Activated naive CD4-positive, alpha-beta T cell treated with anti-CD3 and anti-CD28 coated beads, Interleukin-2, amount 50 U/mL, for 16 hours (primary cell): ENCODE data around the gene DDX3X.
"Not testable (repeated sequence)": the region's sequence is repeated elsewhere in the genome, so short reads cannot be mapped to it uniquely, and the experiment has no call there.

Source experiments
- DNase-seq: peaks from one replicate; pipeline ENCODE4 v3.0.0-alpha.2; 2020

The DDX3X gene

DNA sequence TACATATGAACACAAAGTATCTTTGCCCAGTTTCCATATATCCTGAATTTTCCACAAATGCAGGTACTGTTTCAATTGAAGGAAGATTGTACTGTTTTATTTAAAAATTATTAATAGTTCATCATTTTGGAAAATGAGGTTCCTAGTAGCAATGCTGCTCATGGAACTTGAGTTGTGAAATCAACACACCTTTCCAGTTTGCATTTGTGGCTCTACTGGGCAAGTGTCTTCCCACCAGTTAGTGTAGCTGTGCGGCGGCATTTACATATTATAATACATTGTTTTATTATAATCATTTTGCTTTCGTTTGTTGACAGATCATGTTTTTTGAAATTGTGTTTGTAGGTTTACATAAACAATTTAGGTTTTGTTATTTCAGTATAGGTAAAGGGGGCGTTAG, 2.0 kb upstream of the DDX3X start:
- DNase-seq = no peak

DNA sequence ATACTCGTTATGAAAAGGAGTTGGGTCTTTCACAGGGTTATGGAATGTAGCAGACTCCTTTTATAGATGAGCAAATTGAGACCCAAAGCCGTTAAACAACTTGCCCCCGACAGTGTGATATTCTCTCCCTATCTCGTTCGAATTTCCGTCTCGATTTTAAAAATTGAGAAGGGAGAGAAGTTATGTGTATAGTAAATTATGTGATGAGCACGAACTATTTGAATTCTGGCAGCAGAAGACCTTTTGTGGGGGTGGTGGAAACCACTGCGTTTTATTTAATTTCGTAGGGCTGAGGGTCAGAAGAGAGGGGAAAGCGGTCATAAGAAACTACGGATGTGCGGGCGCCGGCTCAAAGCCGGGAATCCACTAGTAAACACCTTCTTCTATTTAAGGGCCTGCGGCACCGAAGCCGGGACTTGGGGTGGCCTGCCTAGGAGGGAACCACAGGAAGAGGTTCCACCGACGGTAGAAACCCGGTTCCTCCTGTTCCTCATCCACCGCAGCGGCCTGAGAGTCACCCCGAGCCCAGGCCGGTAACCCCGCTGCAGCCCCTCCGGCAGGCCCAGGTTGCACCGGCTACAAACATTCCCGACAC, 1.5 kb upstream of the DDX3X start:
- no peak for DNase-seq

DNA sequence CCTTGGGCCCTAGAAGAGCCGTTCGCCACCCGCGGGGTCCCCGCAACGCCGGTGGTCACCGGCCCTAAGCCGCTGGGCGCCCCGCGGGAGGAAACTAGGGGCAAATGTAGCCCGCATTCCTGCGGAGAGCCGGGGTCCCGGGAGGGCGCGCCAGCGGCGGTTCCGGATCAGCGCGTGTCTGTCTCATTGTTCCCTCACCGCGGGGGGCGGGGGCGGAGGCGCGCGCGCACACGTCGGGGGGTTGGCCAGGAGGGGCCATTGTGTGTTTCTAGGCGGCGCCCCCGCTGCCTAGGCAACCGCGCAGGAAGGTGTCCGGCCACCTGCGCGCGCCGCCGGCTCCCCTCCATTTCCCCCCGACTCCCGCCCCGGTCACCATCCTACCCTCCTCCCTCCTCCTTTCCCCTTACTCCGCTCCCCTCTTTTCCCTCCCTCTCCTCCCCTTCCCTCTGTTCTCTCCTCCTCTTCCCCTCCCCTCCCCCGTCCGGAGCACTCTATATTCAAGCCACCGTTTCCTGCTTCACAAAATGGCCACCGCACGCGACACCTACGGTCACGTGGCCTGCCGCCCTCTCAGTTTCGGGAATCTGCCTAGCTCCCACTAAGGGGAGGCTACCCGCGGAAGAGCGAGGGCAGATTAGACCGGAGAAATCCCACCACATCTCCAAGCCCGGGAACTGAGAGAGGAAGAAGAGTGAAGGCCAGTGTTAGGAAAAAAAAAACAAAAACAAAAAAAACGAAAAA, 789 bp upstream of the DDX3X start:
- peak; percentile 88 for DNase-seq

DNA sequence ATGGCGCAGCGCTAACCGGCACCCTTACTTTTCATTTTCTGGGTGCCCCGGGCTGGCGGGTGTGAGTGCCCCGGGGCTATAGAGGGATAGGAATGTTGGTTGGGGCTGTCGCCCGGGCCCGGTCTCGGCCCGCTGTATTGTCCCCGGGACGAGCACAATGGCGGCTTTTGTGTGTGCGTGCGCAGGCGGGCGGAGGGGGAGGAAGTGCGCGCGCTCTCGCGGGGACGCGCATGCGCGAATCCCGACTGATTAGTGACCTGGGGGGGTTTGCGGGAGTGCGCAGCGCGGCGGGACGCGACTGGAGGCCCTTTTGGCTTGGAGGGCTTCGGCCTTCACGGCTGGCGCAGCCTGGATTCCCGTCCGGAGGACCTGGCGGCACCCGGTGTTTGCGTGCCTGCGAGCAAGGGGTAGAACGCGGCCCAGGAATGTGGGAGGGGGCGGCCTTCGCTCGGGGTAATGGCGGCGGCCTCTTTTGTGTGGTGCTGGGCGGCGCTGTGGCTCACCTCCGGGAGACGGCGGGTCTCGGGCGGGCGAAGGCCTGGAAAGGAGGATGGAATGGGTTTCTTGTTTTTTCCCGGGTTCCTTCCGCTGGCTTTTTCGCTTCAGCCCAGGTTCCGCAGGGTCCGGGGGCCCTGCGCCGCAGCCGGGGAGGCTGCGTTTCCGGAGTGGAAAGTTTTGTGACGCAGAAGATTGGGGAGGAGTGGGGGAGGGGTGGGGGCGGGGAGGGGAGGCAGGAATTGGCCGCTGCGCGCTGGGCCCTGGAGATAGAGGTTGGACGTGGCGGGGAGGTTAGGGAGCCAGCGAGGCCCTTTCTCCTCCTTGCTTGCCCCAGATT, 618 bp downstream of the DDX3X start:
- peak; percentile 77 for DNase-seq

DNA sequence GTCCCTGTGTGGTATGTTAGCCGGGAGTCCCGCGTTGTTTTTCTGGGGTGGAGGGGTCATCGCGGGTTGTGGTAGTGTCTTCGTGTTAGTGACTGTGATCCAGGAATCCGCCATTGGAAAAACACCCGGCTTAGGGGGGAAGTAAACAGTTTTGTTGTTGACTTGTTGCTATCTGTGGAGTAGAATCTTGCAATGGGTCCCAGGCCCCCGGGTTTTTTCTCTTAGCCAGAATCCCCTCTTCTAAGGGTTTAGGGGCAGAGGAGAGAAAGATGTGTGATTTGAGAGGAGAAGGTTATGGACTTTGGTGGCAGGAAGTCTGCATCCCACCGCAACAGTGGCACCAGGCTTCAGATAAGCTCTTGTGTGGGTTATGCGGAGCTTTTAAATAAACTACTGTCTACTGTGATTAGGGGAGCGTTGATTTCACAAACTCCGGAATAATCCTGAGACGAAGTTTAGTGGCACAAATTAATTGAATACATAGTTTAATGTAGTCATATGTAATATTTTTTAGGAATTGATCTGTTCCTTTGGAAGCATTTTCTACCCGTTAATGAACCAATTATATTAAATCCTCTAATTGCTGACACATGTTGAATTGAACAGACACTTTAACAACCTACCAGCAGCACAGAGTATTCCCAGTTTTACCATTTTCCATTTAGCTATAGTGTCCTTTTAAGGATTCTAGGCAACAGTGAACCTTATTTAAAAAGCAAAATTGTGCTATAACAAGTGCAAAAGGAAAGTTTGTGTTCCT, 1.4 kb downstream of the DDX3X start:
- no peak for DNase-seq

DNA sequence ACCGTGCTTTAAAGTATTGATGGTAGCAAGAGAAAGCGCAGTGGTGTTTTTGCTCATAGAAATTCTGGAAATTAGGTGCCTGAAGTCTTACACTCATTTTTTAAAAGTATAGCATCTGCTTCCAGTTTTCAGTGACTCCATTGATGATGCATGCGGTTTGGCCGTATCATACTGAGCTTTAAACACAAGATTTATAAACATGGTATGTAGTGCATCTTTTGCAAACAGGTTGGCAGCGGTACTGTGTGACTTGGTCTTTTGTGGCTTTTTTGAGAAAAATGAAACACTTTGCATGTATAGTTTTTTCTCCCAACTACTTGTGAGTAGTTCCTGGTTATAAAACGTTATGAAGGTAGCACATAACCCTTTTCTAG, 2.0 kb downstream of the DDX3X start:
- DNase-seq = no peak

DNA sequence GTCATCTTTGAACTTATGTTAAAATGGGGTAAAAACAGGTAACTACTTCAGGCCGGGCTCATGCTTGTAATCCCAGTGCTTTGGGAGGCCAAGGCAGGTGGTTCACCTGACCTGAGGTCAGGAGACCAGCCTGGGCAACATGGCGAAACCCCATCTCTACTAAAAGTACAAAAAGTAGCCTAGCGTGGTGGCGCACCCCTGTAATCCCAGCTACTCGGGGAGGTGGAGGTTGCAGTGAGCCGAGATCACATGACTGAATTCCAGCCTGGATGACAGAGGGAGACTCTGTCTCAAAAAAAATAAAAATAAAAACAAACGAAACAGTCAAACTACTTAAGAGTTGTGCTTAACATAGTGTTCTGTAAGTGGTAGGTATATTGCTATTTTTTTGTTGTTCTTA, 2.5 kb downstream of the DDX3X start:
- DNase-seq = no peak

DNA sequence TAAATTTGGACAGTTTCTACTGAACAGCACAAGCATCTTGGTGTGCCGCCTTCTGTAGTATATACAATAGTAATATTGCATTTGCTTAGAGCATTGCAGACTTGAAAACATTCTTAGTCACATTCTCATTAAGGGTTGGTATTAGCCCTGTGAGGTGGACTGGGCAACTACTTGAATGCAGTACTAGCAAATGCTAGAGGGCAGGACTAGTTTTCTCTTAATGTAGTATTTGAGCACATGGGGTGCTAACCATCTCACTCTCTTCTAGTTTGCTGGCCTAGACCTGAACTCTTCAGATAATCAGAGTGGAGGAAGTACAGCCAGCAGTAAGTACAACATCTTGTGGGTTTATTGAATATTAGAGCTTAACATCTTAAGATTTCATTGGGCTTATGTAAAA, 3.2 kb downstream of the DDX3X start:
- DNase-seq = no peak

DNA sequence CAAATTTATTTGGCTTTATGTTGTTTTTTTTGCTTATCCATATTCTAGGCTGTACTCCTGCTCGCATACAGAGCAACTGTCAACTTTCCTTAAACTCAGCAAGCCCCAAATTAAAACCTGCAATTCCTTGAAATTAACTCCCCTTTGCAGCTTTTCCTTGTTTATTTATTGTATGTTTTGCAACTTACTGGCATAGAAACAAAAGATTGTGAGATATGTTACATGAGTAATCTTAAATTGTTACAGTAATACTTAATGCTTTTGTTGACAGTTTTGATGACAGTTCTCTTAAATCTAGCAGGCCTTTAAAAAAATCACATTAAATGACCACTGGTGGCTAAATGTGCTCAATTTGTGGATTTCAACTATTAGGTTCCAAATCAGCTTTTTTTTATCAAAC, 4.5 kb downstream of the DDX3X start:
- no peak for DNase-seq

DNA sequence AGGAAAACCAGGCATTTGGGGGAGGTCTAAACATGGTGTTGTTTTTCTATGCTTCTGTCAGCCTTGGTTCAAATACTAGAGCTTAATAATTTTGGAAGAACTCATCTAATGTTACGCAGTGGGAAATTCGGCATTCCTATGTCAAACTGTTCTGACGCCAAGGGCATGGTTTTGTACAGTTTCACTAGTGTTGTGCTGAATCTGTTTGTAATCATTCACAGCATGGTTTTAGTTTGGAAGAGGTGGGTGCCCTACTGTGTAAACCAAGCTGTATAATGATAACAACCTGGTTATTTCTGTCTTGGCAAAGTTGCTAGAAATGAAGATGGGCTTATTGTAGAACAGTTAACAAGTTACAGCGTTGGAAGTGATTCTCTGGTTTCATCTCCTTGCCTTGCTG, 5.2 kb downstream of the DDX3X start:
- no peak for DNase-seq

DNA sequence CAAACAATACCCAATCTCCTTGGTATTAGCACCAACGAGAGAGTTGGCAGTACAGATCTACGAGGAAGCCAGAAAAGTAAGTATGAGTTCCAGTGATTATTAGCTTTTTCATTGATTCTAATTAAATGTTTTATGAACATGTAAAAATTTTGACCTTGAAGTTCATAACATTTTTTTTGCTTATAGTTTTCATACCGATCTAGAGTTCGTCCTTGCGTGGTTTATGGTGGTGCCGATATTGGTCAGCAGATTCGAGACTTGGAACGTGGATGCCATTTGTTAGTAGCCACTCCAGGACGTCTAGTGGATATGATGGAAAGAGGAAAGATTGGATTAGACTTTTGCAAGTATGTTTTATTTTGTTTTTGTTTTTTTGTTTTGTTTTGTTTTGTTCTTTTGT, 10.1 kb downstream of the DDX3X start:
- DNase-seq = no peak

DNA sequence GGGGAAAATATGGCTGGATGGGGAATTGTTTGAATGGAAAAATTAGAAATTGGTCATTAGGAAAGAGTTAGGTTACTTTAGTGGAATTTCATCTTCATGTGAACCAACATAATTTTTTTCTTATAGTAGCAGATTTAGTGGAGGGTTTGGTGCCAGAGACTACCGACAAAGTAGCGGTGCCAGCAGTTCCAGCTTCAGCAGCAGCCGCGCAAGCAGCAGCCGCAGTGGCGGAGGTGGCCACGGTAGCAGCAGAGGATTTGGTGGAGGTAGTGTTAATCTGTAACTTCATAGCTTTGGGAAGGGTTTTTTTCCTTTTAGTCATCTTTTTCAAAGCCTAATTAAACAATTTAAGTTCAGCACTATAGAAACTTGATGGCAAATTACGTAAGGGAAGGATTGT, 13.2 kb downstream of the DDX3X start:
- no peak for DNase-seq

DNA sequence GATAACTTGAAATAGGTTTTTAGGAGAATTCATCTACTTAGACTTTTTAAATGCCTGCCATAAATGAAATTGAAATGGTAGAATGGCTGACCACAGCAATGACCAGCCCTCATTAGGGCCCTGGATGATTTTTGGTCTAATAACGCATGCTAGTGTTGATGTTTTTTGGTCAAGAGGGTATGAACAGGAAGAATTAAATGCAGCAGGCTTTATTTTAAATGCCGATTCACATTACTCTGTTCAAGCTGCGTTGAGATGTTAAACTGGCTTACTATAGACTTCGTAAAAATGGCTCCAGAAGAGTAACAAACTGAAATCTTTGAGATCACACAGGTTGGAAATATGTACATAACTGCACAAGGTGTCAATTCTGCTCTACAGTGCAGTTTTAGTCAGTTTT, 14.6 kb downstream of the DDX3X start:
- DNase-seq = no peak

DNA sequence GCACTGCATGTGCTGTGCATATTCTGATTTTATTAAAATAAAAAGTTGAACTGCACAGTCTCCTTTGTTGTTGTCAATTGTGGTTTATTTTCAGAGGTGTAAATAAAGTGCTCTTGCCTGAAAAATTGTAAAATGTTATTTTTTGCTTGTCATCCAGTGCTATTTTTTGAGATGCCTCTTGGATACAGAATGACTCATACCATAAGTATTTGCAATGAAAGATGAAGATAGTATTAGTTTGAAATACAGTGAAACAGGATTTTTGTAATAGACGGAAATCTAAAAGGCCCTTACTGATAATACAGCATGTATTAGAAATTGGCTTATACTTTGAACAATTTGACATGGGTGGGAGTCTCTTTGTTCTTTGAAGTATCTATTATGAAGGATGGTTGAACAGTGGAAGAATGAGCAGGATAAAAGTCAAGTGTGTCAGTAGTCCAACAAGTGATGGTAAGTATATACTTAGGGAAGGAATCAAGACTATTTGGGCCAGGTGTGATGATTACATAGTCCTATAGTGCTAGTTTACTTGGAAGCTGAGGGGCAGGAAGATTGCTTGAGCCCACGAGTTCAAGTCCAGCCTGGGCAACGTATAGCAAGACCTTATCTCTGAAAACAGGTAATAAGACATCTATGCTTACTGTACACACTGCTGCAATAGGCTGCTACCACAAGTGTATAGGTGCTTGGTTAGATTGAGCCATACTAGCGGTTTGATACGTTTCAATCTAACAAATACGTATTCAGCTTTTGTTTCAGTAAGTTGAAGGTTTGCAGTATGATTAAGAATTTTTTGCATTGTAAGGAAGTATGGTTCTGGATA, 16.4 kb downstream of the DDX3X start:
- DNase-seq = no peak

DNA sequence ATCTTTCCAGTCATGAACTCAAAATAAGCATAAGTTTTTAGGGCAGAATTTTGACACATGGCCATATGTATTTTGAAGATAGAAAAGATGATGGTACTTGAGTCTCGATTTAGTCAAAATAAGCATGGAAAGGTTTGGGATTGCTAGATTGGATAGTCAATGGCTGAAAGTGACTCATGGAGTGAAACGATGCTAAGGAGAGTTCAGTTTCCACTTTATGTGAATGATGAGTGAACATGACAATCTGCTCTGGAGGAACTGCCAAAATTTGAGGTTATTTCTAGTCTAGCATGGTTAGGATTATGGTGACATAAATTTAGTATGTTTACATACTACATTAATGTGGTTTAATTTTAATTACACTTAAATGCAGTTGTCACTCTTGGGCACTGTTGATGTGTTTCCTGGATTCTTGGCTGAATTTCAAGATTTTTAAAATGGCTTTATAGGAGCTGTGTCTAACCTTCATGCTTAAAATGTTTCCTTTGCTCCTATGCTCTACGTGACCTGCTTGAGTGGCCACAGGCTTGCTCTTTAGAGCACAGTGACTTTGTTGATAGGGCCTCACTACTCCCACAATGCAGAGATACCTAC, 17.1 kb downstream of the DDX3X start:
- no peak for DNase-seq

DNA sequence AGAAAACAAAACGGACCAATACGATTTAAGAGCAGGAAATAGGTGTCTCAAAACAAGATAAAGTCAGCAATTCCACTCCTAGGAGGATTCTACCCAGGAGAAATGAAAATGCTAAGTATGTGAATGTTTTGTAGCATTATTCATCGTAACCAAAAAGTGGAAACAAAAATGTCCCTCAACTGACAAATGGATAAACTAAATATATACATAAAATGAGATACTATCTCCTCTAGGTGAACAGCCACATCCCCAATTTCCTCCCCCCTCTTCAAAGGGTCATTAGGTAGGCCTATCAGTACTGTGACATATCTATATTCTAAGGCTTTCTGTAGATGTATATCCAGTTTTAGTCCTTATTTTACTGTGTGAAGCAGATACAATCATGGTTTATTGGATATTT, 18.0 kb downstream of the DDX3X start:
- DNase-seq = no peak

DNA sequence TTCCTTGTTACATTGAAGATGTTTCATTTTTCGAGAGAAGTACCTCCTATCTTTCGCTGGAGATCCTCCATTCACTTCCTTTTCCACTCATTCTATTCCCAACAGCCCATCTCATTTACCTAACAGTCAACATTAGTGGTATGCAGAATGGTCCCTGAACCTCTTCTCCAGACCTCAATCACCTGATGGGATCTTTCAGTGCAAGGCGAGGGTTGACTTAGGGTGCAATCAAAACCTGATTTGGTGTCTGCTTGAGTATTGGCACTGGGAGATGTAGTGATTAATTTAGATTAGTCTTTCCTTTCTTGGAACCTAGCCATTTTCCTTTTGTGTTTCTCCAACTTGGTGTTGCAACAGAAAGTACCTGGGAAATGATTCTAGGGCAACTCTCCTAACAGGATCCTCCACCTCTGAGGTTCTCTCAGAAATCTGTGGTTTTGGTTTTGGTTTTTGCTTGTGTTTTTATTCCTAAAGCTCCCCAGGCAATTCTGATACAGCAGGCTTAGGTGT, 18.4 kb downstream of the DDX3X start:
- no peak for DNase-seq

DNA sequence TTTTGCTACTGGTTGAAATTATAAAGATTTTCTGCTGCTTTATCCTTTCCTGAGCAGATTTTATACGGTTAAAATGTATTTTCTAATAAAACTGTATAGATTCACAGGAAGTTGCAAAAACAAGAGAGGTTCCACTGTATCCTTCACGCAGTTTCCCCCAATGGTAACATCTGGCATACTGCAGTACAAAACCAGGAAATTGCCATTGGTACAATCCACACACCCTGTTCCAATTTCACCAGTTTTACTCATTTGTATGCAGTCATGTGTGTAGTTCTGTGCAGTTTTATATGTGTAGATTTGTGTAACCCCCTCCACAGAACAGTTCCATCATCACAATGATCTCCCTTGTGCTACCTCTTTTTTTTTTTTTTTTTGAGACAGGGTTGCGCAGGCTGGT, 20.0 kb downstream of the DDX3X start:
- DNase-seq = no peak

DNA sequence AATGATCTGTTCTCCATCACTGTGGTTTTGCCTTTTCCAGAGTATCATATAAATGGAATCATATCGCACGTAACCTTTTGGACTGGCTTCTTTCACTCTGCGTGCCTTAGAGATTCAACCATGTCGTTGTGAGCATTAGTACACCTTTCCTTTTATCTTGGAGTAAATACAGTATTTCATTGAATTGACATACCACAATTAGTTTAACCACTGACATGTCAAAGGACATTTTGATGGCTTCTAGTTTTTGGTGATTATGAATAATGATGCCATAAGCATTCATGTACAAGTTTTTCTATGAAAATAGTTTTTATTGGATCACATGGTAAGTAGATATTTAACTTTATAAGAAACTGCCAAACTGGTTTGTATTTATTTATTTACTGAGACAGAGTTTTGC, 35.2 kb downstream of the DDX3X start:
- DNase-seq = no peak

DNA sequence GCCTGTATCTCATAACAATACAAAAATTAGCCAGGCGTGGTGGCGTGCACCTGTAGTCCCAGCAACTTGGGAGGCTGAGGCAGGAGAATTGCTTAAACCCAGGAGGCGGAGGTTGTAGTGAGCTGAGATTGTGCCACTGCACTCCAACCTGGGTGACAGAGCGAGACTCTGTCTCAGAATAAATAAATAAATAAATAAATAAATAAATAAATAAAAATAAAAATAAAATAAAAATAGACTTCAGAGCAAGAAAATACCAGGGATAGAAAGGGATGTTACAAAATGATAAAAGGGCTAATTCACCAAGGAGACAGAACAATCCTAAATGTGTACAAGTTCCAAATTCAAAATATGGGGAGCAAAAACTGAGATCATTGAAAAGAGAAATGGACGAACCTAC, 37.6 kb downstream of the DDX3X start:
- DNase-seq = not testable (repeated sequence)

DNA sequence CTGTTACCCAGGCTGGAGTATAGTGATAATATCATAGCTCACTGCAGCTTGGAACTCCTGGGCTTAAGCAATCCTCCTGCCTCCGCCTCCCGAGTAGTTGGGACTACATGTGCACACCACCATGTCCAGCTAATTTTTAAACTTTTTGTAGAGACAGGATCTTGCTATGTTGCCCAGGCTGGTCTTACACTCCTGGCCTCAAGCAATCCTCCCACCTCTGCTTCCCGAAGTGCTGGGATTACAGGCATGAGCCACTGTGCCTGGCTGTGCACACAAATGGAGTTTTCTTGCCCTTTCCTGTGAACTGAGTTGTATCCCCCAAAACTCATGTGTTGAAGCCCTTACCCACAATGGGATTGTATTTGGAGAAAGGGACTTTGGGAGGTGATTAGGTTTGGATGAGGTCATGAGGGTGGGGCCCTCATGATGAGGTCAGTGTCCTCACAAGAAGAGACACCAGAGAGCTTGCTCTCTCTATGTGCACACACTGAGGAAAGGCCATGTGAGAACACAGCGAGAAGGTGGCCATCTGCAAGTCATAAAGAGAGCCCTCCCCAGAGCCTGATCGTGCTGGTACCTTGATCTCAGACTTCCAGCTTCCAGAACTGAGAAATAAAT, 40.1 kb downstream of the DDX3X start:
- no peak for DNase-seq
